IMR-90 (cell line): Measurements from ENCODE around the gene ZNF575. TPM values are rescaled to one million over a fixed set of nuclear protein-coding genes. Genes with fewer than 3 reads are reported as not detected.

Source experiments
- ATAC-seq: fragments of 200-7000 bp; cut with Tn5 transposase; 2 replicates; pipeline ENCODE4 v1.9.1; 2020; ENCODE audit warnings: low read depth, mild to moderate bottlenecking, moderate library complexity
- BruUV-seq: library from RNA; stranded (reverse); fragments of 400-500 nt; replicated peaks from 2 replicates; lab custom pipeline; 2021; lab: Mats Ljungman, UMichigan
- CTCF ChIA-PET: fragments of 300-600 bp; formaldehyde crosslinking; extraction: SDS; loops from one replicate; lab custom pipeline; 2021; ENCODE audit warnings: antibody characterized with exemption; lab: Yijun Ruan, JAX
- POLR2A ChIA-PET: fragments of 300-600 bp; sonication (Branson Sonifier 250); formaldehyde crosslinking; loops from one replicate; lab custom pipeline; 2022; ENCODE audit warnings: antibody characterized with exemption; ENCODE audit not compliant: unreplicated experiment; lab: Charles Lee
- DNase-seq: peaks from one replicate; pipeline ENCODE4 v3.0.0; 2013
- H2AFZ ChIP-seq: replicated peaks from 2 replicates; pipeline ENCODE3; 2013; ENCODE audit warnings: low read length, mild to moderate bottlenecking; ENCODE audit not compliant: poor library complexity
- H2AK5ac ChIP-seq: 2 replicates; pipeline ENCODE4 v1.6.1; 2013; ENCODE audit warnings: low read depth, low read length, inconsistent platforms
- H2AK9ac ChIP-seq: replicated peaks from 2 replicates; pipeline ENCODE3; 2013; ENCODE audit warnings: mild to moderate bottlenecking, low read depth, low read length, moderate library complexity; ENCODE audit not compliant: poor library complexity
- H2BK120ac ChIP-seq: 2 replicates; pipeline ENCODE4 v1.6.1; 2013; ENCODE audit warnings: low read depth, low read length, inconsistent platforms
- H2BK15ac ChIP-seq: 3 replicates; pipeline ENCODE4 v1.6.1; 2013; ENCODE audit warnings: low read depth, low read length, inconsistent platforms
- H2BK20ac ChIP-seq: 2 replicates; pipeline ENCODE4 v1.6.1; 2013; ENCODE audit warnings: low read depth, mild to moderate bottlenecking, inconsistent platforms, low read length, moderate library complexity
- H2BK5ac ChIP-seq: 2 replicates; pipeline ENCODE4 v1.6.1; 2013; ENCODE audit warnings: mild to moderate bottlenecking, low read depth, low read length, inconsistent platforms; ENCODE audit not compliant: poor library complexity, severe bottlenecking
- H3K14ac ChIP-seq: replicated peaks from 2 replicates; pipeline ENCODE4 v1.6.1; 2013; ENCODE audit warnings: low read depth, low read length, inconsistent platforms
- H3K18ac ChIP-seq: 2 replicates; pipeline ENCODE4 v1.6.1; 2013; ENCODE audit warnings: low read depth, low read length, control low read depth
- H3K23ac ChIP-seq: 2 replicates; pipeline ENCODE4 v1.6.1; 2013; ENCODE audit warnings: low read depth, low read length, inconsistent platforms
- H3K27ac ChIP-seq: 2 replicates; pipeline ENCODE4 v1.5.1; 2013; ENCODE audit warnings: mild to moderate bottlenecking, control low read depth, low read length; ENCODE audit not compliant: insufficient read depth
- H3K27me3 ChIP-seq: 2 replicates; pipeline ENCODE4 v1.6.1; 2013; ENCODE audit warnings: low read length; ENCODE audit not compliant: control insufficient read depth, insufficient read depth
- H3K36me3 ChIP-seq: 2 replicates; pipeline ENCODE4 v1.6.1; 2013; ENCODE audit warnings: low read length, mixed read lengths; ENCODE audit not compliant: control insufficient read depth, insufficient read depth
- H3K4ac ChIP-seq: 2 replicates; pipeline ENCODE4 v1.6.1; 2013; ENCODE audit warnings: low read depth, low read length, inconsistent platforms
- H3K4me1 ChIP-seq: 2 replicates; pipeline ENCODE4 v1.6.1; 2013; ENCODE audit warnings: low read length, mixed read lengths; ENCODE audit not compliant: control insufficient read depth, insufficient read depth
- H3K4me2 ChIP-seq: 2 replicates; pipeline ENCODE4 v1.6.1; 2013; ENCODE audit warnings: low read depth, mild to moderate bottlenecking, control low read depth, low read length, moderate library complexity
- H3K4me3 ChIP-seq: 2 replicates; pipeline ENCODE4 v1.5.1; 2013; ENCODE audit warnings: low read depth, mild to moderate bottlenecking, control low read depth, low read length, moderate library complexity; ENCODE audit not compliant: insufficient read depth
- H3K56ac ChIP-seq: 2 replicates; pipeline ENCODE4 v1.6.1; 2013; ENCODE audit warnings: low read length, inconsistent platforms; ENCODE audit not compliant: insufficient read depth; ENCODE audit errors: extremely low read depth
- H3K79me1 ChIP-seq, 2 experiments: 2 replicates each; pipeline ENCODE4 v1.6.1; 2013; ENCODE audit warnings: low read length in 2 of 2, inconsistent platforms in 1 of 2, low read depth in 1 of 2
- H3K9ac ChIP-seq: 2 replicates; pipeline ENCODE4 v1.6.1; 2013; ENCODE audit warnings: low read depth, low read length, control low read depth
- H3K9me1 ChIP-seq: 2 replicates; pipeline ENCODE4 v1.6.1; 2013; ENCODE audit warnings: low read length, inconsistent platforms; ENCODE audit not compliant: insufficient read depth
- H3K9me3 ChIP-seq: 2 replicates; pipeline ENCODE4 v1.6.1; 2013; ENCODE audit warnings: low read length; ENCODE audit not compliant: control insufficient read depth, insufficient read depth
- H4K20me1 ChIP-seq: 2 replicates; pipeline ENCODE4 v1.6.1; 2013; ENCODE audit warnings: low read length, inconsistent platforms; ENCODE audit not compliant: insufficient read depth
- H4K5ac ChIP-seq: 2 replicates; pipeline ENCODE4 v1.6.1; 2013; ENCODE audit warnings: mild to moderate bottlenecking, low read depth, low read length, control low read depth
- H4K8ac ChIP-seq, 2 experiments: 2 replicates each; pipeline ENCODE4 v1.6.1; 2013; ENCODE audit warnings: low read depth in 2 of 2, low read length in 2 of 2, control low read depth in 1 of 2, inconsistent platforms in 1 of 2
- H4K91ac ChIP-seq: 2 replicates; pipeline ENCODE4 v1.6.1; 2013; ENCODE audit warnings: low read depth, low read length, inconsistent platforms; ENCODE audit not compliant: insufficient read depth
- CEBPB ChIP-seq: IDR thresholded peaks from 2 replicates; pipeline ENCODE4 v1.6.1; 2012; ENCODE audit warnings: low read depth, low read length, improper control_type of control experiment
- ELK1 ChIP-seq: fragments of 150-350 bp; IDR thresholded peaks from 2 replicates; pipeline ENCODE4 v1.6.1; 2016; ENCODE audit warnings: low read depth, mild to moderate bottlenecking, low read length, moderate library complexity, borderline replicate concordance
- FOS ChIP-seq: fragments of 150-350 bp; IDR thresholded peaks from 2 replicates; pipeline ENCODE4 v1.6.1; 2016; ENCODE audit warnings: low read depth, low read length
- MAFK ChIP-seq: IDR thresholded peaks from 2 replicates; pipeline ENCODE4 v1.6.1; 2012; ENCODE audit warnings: low read depth, low read length, improper control_type of control experiment
- MAZ ChIP-seq: IDR thresholded peaks from 2 replicates; pipeline ENCODE4 v1.6.1; 2012; ENCODE audit warnings: low read depth, mild to moderate bottlenecking, low read length, improper control_type of control experiment, moderate library complexity, borderline replicate concordance
- MXI1 ChIP-seq: IDR thresholded peaks from 2 replicates; pipeline ENCODE4 v1.6.1; 2012; ENCODE audit warnings: low read depth, mild to moderate bottlenecking, low read length, moderate library complexity, borderline replicate concordance
- POLR2A ChIP-seq: IDR thresholded peaks from 2 replicates; pipeline ENCODE4 v1.6.1; 2012; ENCODE audit warnings: mild to moderate bottlenecking, low read depth, low read length
- RCOR1 ChIP-seq: IDR thresholded peaks from 2 replicates; pipeline ENCODE4 v1.6.1; 2012; ENCODE audit warnings: mild to moderate bottlenecking, low read length, improper control_type of control experiment; ENCODE audit not compliant: insufficient replicate concordance
- RFX5 ChIP-seq: IDR thresholded peaks from 2 replicates; pipeline ENCODE4 v1.8.0; 2012; ENCODE audit warnings: low read depth, mild to moderate bottlenecking, low read length, moderate library complexity
- SMC3 ChIP-seq: fragments of 150-350 bp; IDR thresholded peaks from 2 replicates; pipeline ENCODE4 v1.6.1; 2016; ENCODE audit warnings: low read depth, mild to moderate bottlenecking, antibody characterized with exemption, low read length, moderate library complexity
- dilution Hi-C: fragments of 300-500 bp; cut with HindIII; formaldehyde crosslinking; loops from one replicate; pipeline ENCODE4 v1.14.3; 2018; ENCODE audit warnings: low sequenced_read_pairs; ENCODE audit not compliant: unreplicated experiment
- in situ Hi-C: fragments of 300-500 bp; cut with MboI; formaldehyde crosslinking; loops from 3 replicates; pipeline ENCODE4 v1.14.3; 2019; ENCODE audit warnings: low sequenced_read_pairs, inconsistent platforms, mixed read lengths
- intact Hi-C: fragments of 100-400 bp; cut with micrococcal nuclease; formaldehyde crosslinking; loops from 2 replicates; pipeline ENCODE4 v1.10.0; 2022
- polyA plus RNA-seq, 3 experiments: library from polyadenylated mRNA; depleted of rRNA; stranded (reverse); fragments of >200 nt; gene quantifications; 2 replicates each; pipeline ENCODE4 v1.2.3, GENCODE V29; 2012; ENCODE audit warnings: low replicate concordance in 1 of 3
- total RNA-seq: library from RNA; depleted of rRNA; stranded (reverse); fragments of >200 nt; gene quantifications from 2 replicates; pipeline ENCODE4 v1.2.3, GENCODE V29; 2012
- TF ChIP-seq, protein P1 (sequence below): conservative IDR thresholded peaks from 2 replicates; pipeline ENCODE4 v1.5.1; 2012; ENCODE audit warnings: mild to moderate bottlenecking, low read depth, low read length, improper control_type of control experiment
- TF ChIP-seq, protein P2 (sequence below): fragments of 150-350 bp; IDR thresholded peaks from 2 replicates; pipeline ENCODE4 v1.6.1; 2017; ENCODE audit warnings: mild to moderate bottlenecking, antibody characterized with exemption, low read length, low read depth

The ZNF575 gene
- total and polyA plus RNA-seq, 2 of the 4 experiments (the other 2 are of a cell fraction) = 0.77 TPM; not detected in 1

DNA sequence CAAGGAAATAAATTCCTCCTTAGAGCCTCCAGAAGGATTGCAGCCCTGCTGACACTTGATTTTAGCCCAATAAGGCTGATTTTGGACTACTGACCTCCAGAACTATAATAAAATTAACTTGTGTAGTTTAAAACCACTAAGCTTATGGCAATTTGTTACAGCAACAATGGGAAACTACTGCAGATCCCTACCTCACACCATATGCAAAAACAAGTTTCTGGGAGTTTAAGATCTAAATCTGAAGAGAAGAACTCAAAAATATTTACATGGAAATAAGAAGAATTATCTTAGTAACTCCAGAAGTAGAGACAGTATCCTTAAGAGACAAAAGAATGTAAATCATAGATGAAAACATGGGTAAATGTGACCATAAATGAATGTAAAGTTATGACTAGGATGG is 5.9 kb downstream of the ZNF575 start:
- ChIA-PET CTCF (no interaction called here), POLR2A (interaction anchor here (0.6 kb wide), 1 partner anchor 70 kb away, joined by 3 read pairs; no protein-coding TSS in a partner anchor)
- Histone ChIP-seq H3K56ac (no peak overlapping the region), H2BK120ac (no peak overlapping the region), H4K91ac (no peak overlapping the region), H2BK20ac (no peak overlapping the region), H3K4me1 (no peaks in the 10 kb centered on the region; the same call in 1 of the 2 replicates), H3K79me1 (peaks cover 0 to 6% of the 10 kb centered on the region in 2 experiments; a peak in 1 of 4 replicates), H2AFZ (no peak overlapping the region), H3K14ac (no peak overlapping the region), H3K9ac (no peak overlapping the region), H4K8ac (no peak overlapping the region), H3K4ac (no peak overlapping the region), H3K18ac (no peak overlapping the region), H3K9me3 (no peaks in the 10 kb centered on the region), H3K4me3 (no peak overlapping the region), H3K27ac (no peak overlapping the region), H2BK15ac (no peak overlapping the region), H3K4me2 (no peak overlapping the region), H2AK5ac (no peak overlapping the region), H3K23ac (no peak overlapping the region), H2BK5ac (no peak overlapping the region), H3K27me3 (no peaks in the 10 kb centered on the region), H4K20me1 (no peaks in the 10 kb centered on the region), H4K5ac (no peak overlapping the region), H3K9me1 (peaks cover 6% of the 10 kb centered on the region; the same call in 1 of the 2 replicates), H3K36me3 (peaks cover 24% of the 10 kb centered on the region), H2AK9ac (no peak overlapping the region)
- in situ Hi-C loops = no loop called here
- DNase-seq (no peak), ATAC-seq (no peak)
- intact Hi-C loops = loop anchor here (5.0 kb wide), 2 partner anchors 113 to 268 kb away; no protein-coding TSS in a partner anchor
- TF ChIP-seq ELK1 (no peak), FOS (no peak), POLR2A (no peak), MAFK (no peak), MXI1 (no peak), RCOR1 (no peak), SMC3 (no peak), RFX5 (no peak), CEBPB (no peak), MAZ (no peak)
- TF ChIP-seq, protein P1, sequence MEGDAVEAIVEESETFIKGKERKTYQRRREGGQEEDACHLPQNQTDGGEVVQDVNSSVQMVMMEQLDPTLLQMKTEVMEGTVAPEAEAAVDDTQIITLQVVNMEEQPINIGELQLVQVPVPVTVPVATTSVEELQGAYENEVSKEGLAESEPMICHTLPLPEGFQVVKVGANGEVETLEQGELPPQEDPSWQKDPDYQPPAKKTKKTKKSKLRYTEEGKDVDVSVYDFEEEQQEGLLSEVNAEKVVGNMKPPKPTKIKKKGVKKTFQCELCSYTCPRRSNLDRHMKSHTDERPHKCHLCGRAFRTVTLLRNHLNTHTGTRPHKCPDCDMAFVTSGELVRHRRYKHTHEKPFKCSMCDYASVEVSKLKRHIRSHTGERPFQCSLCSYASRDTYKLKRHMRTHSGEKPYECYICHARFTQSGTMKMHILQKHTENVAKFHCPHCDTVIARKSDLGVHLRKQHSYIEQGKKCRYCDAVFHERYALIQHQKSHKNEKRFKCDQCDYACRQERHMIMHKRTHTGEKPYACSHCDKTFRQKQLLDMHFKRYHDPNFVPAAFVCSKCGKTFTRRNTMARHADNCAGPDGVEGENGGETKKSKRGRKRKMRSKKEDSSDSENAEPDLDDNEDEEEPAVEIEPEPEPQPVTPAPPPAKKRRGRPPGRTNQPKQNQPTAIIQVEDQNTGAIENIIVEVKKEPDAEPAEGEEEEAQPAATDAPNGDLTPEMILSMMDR = no peak
- TF ChIP-seq, protein P2, sequence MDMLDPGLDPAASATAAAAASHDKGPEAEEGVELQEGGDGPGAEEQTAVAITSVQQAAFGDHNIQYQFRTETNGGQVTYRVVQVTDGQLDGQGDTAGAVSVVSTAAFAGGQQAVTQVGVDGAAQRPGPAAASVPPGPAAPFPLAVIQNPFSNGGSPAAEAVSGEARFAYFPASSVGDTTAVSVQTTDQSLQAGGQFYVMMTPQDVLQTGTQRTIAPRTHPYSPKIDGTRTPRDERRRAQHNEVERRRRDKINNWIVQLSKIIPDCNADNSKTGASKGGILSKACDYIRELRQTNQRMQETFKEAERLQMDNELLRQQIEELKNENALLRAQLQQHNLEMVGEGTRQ = no peak
- dilution Hi-C loops = no loop called here
- BruUV-seq = no TSS peak
